HUES6 (cell line): Measurements from ENCODE around the gene SELENOW.

Experiments used
- H3K27ac ChIP-seq: 2 replicates; pipeline ENCODE4 v1.7.0; 2013; ENCODE audit warnings: low read depth, mild to moderate bottlenecking, low read length, inconsistent platforms
- H3K27me3 ChIP-seq: 2 replicates; pipeline ENCODE4 v1.6.1; 2013; ENCODE audit warnings: low read length; ENCODE audit not compliant: control insufficient read depth, insufficient read depth
- H3K36me3 ChIP-seq: 2 replicates; pipeline ENCODE4 v1.6.1; 2013; ENCODE audit warnings: low read length; ENCODE audit not compliant: control insufficient read depth, insufficient read depth
- H3K4me1 ChIP-seq: 2 replicates; pipeline ENCODE4 v1.6.1; 2013; ENCODE audit warnings: low read length; ENCODE audit not compliant: control insufficient read depth, insufficient read depth
- H3K4me3 ChIP-seq: 2 replicates; pipeline ENCODE4 v1.5.1; 2013; ENCODE audit warnings: low read depth, low read length
- H3K9ac ChIP-seq: one replicate; pipeline ENCODE4 v1.6.1; 2013; ENCODE audit warnings: mild to moderate bottlenecking, low read length
- H3K9me3 ChIP-seq: 2 replicates; pipeline ENCODE4 v1.6.1; 2013; ENCODE audit warnings: low read depth, low read length; ENCODE audit not compliant: control insufficient read depth, insufficient read depth

Gene SELENOW

GRCh38 chr19:47826800-47827199 is 48.3 kb downstream of the SELENOW start:
- Histone ChIP-seq H3K27ac (no peak overlapping the region), H3K4me3 (no peak overlapping the region), H3K9me3 (peaks cover 3% of the 10 kb centered on the region; the same call in 1 of the 2 replicates), H3K27me3 (no peaks in the 10 kb centered on the region), H3K36me3 (no peaks in the 10 kb centered on the region), H3K9ac (no peak overlapping the region), H3K4me1 (peaks cover 14% of the 10 kb centered on the region)

- Histone ChIP-seq H3K36me3 (no peaks in the 10 kb centered on the region), H3K27me3 (no peaks in the 10 kb centered on the region), H3K4me3 (no peak overlapping the region), H3K27ac (no peak overlapping the region), H3K4me1 (peaks cover 4% of the 10 kb centered on the region), H3K9me3 (no peaks in the 10 kb centered on the region), H3K9ac (no peak overlapping the region)
Measured at GRCh38 chr19:47832723-47833122, 54.2 kb downstream of the SELENOW start.
